Activated T-helper 17 cell treated with anti-CD3 and anti-CD28 coated beads, Interleukin-2, amount 50 U/mL, for 72 hours (primary cell): ENCODE results near the gene ATM. TPM values are rescaled to one million over a fixed set of nuclear protein-coding genes. Genes with fewer than 3 reads are reported as not detected.
"Not testable (repeated sequence)": the region's sequence is repeated elsewhere in the genome, so short reads cannot be mapped to it uniquely, and the experiment has no call there.

Experiments used
- ATAC-seq: fragments of 150-1000 bp; cut with Tn5 transposase; replicated peaks from 2 replicates; pipeline ENCODE4 v1.10.0; 2021; ENCODE audit warnings: mild to moderate bottlenecking, moderate library complexity
- H3K27ac Mint-ChIP-seq: one replicate; pipeline ENCODE4 v1.8.0; 2022; ENCODE audit warnings: mixed read lengths
- H3K27me3 Mint-ChIP-seq: one replicate; pipeline ENCODE4 v1.8.0; 2022; ENCODE audit warnings: mixed read lengths
- H3K36me3 Mint-ChIP-seq: one replicate; pipeline ENCODE4 v1.8.0; 2022; ENCODE audit warnings: low read depth, mild to moderate bottlenecking, mixed read lengths
- H3K4me1 Mint-ChIP-seq: one replicate; pipeline ENCODE4 v1.8.0; 2022; ENCODE audit warnings: mixed read lengths
- H3K4me3 Mint-ChIP-seq: one replicate; pipeline ENCODE4 v1.8.0; 2022; ENCODE audit warnings: mild to moderate bottlenecking, mixed read lengths
- H3K9me3 Mint-ChIP-seq: one replicate; pipeline ENCODE4 v1.8.0; 2022; ENCODE audit warnings: mixed read lengths
- total RNA-seq, 2 donors: library from RNA; stranded (reverse); gene quantifications; one replicate each; pipeline ENCODE4 v1.2.3, GENCODE V29; 2022

The ATM gene
- total RNA-seq, 2 donors from 2014 or later = 43.6 to 89.7 TPM

DNA sequence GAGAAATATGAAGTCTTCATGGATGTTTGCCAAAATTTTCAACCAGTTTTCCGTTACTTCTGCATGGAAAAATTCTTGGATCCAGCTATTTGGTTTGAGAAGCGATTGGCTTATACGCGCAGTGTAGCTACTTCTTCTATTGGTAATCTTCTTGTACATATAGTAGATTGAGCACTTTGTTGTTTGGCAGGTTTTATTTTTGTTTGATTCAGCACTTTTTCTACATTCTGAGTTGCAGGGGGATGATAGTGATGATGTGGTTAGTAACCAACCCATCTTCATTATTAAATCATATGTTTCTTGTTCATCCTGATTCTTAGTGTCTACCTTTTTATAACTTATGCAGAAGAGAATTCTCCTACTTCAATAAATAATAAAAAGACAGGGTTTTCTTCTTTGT is 122.9 kb downstream of the ATM start:
- no peaks in the 10 kb centered on the region for H3K27me3 Mint-ChIP-seq
- no peak overlapping the region for H3K27ac Mint-ChIP-seq
- no peak for ATAC-seq
- no peaks in the 10 kb centered on the region for H3K9me3 Mint-ChIP-seq
- H3K4me3 Mint-ChIP-seq = no peak overlapping the region
- peaks cover 60% of the 10 kb centered on the region for H3K36me3 Mint-ChIP-seq
- H3K4me1 Mint-ChIP-seq = peaks cover 4% of the 10 kb centered on the region

DNA sequence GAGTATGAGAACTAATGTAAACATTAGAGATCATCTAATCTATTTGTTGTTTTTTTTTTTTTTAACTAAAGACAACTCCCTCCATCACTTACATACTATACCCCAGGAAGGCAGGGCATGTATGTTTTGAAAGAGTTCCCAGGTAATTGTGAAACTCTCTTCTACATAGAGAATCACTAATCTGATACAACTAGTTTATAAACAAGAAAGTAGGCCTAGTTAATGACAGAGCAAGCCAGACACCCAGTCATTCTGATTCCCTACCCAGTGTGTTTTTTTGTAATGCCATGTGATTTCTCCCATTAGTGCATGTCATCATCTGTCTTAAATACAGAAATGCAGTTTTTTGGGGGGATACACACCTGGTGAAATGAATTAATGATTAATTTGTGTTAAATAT is 123.6 kb downstream of the ATM start:
- no peak for ATAC-seq
- Mint-ChIP-seq H3K27me3 (no peaks in the 10 kb centered on the region), H3K36me3 (peaks cover 66% of the 10 kb centered on the region), H3K27ac (no peak overlapping the region), H3K4me3 (no peak overlapping the region), H3K4me1 (peaks cover 4% of the 10 kb centered on the region), H3K9me3 (no peaks in the 10 kb centered on the region)

GRCh38 chr11:108351468-108351867 is 128.6 kb downstream of the ATM start:
- Mint-ChIP-seq H3K4me3 (no peak overlapping the region), H3K9me3 (no peaks in the 10 kb centered on the region), H3K27me3 (no peaks in the 10 kb centered on the region), H3K4me1 (no peaks in the 10 kb centered on the region), H3K27ac (no peak overlapping the region), H3K36me3 (peaks cover 91% of the 10 kb centered on the region)
- ATAC-seq = no peak

DNA sequence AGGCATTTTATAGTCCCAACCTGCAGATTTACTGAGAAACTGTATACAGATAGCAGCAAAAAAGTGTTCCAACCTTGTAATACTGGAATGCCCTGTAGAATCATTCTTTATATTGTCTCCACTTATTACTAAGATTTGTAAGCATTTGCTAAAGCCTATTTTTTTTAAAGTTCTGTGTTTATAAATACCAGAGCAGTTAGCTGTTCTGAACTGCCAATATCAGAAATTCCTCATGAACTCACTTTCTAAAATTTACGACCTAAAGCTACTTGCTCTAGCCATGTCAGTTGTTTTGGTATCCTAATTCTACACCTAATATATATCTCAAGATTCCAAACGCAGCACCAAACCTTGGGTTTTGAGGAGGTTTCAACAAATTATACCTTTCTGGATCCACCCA is 141.3 kb downstream of the ATM start:
- Mint-ChIP-seq H3K9me3 (no peaks in the 10 kb centered on the region), H3K4me1 (no peaks in the 10 kb centered on the region), H3K4me3 (no peak overlapping the region), H3K36me3 (peaks cover 50% of the 10 kb centered on the region), H3K27ac (peak overlapping the region; percentile 20), H3K27me3 (no peaks in the 10 kb centered on the region)
- ATAC-seq = no peak

DNA sequence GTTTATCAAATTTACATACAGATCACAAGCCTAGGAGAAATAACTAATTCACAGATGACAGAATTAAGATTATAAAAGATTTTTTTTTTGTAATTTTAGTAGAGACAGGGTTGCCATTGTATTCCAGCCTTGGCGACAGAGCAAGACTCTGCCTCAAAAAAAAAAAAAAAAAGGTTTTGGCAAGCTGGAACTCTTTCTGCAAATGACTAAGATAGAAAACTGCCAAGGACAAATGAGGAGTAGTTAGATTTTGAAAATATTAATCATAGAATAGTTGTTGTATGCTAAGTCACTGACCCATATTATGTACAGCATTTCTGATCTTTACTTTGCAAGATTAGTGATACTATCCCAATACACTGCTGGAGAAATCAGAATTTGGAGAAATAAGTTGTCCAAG is 145.3 kb downstream of the ATM start:
- no peak for ATAC-seq
- Mint-ChIP-seq H3K27ac (no peak overlapping the region), H3K4me3 (no peak overlapping the region), H3K9me3 (no peaks in the 10 kb centered on the region), H3K4me1 (no peaks in the 10 kb centered on the region), H3K27me3 (no peaks in the 10 kb centered on the region), H3K36me3 (peaks cover 69% of the 10 kb centered on the region)

DNA sequence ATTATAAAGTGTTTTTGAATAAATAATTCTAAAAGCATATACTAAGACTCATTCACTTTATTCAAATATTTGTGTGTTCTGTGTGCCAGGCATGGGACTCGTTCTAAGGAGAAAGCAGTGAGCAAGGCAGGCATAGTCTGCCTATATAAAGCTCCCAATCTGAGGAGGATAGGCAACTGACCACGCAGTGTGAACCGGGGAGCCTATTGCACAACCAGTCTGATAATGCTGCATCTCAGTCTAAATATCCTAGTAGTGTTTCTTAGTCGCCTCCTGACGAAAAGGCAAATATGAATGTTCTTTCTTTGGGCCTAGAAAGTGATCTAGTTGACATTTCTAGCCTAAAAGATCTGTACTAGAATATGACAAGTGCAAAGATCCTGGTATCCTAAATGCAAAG is 146.2 kb downstream of the ATM start:
- Mint-ChIP-seq H3K4me3 (no peak overlapping the region), H3K36me3 (peaks cover 67% of the 10 kb centered on the region), H3K9me3 (no peaks in the 10 kb centered on the region), H3K27ac (peak overlapping the region; percentile 0), H3K27me3 (no peaks in the 10 kb centered on the region), H3K4me1 (no peaks in the 10 kb centered on the region)
- no peak for ATAC-seq

GRCh38 chr11:108370315-108370714 is 147.4 kb downstream of the ATM start:
- H3K27ac Mint-ChIP-seq = peak overlapping the region; percentile 0
- peaks cover 55% of the 10 kb centered on the region for H3K36me3 Mint-ChIP-seq
- no peaks in the 10 kb centered on the region for H3K27me3 Mint-ChIP-seq
- no peak for ATAC-seq
- H3K4me3 Mint-ChIP-seq = no peak overlapping the region
- H3K9me3 Mint-ChIP-seq = no peaks in the 10 kb centered on the region
- H3K4me1 Mint-ChIP-seq = no peaks in the 10 kb centered on the region

DNA sequence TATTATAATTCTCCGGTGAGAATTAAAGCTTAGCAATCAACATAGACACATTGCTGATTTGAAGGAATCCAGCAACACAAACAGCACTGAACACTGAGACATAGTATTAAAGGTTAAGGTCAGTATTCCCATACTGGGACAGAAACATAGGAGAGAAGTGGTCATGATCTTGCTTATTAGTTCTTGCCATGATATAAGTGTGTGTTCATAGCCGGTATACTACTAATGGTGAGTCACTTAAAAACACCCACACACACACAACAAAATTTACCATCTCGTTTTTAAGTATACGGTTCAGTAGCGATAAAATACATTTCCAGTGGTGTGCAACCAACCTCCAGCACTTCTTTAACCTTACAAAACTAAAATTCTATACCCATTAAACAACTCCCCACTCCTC is 148.1 kb downstream of the ATM start:
- no peak overlapping the region for H3K4me3 Mint-ChIP-seq
- H3K4me1 Mint-ChIP-seq = no peaks in the 10 kb centered on the region
- ATAC-seq = peak; percentile 37
- H3K9me3 Mint-ChIP-seq = no peaks in the 10 kb centered on the region
- no peaks in the 10 kb centered on the region for H3K27me3 Mint-ChIP-seq
- H3K27ac Mint-ChIP-seq = peak overlapping the region; percentile 0
- peaks cover 48% of the 10 kb centered on the region for H3K36me3 Mint-ChIP-seq

GRCh38 chr11:108373505-108373904 is 150.6 kb downstream of the ATM start:
- H3K4me3 Mint-ChIP-seq, ATAC-seq, H3K4me1 Mint-ChIP-seq, H3K9me3 Mint-ChIP-seq, H3K27ac Mint-ChIP-seq, H3K27me3 Mint-ChIP-seq: not testable (repeated sequence)
- peaks cover 23% of the 10 kb centered on the region for H3K36me3 Mint-ChIP-seq

DNA sequence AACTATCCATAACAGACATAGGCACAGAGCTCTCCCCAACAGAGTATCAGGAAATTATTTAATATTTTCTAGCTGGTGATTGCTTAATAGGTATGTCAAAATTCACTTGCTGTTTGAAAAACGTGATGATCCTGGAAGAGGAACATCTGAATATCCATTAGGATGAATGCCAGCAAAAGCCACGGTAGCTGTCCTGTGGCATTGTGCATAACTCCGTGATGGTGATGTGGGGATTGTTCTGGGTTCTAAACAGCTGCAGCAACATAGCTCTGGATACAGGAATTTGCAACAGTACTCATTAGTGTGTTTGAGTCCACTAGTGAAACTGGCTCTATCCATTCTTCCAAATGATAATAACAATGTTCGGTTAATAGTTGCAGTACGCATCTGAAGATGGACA is 165.7 kb downstream of the ATM start:
- Mint-ChIP-seq H3K27me3 (no peaks in the 10 kb centered on the region), H3K9me3 (no peaks in the 10 kb centered on the region), H3K4me3 (no peak overlapping the region), H3K36me3 (no peaks in the 10 kb centered on the region), H3K4me1 (no peaks in the 10 kb centered on the region), H3K27ac (no peak overlapping the region)
- no peak for ATAC-seq

DNA sequence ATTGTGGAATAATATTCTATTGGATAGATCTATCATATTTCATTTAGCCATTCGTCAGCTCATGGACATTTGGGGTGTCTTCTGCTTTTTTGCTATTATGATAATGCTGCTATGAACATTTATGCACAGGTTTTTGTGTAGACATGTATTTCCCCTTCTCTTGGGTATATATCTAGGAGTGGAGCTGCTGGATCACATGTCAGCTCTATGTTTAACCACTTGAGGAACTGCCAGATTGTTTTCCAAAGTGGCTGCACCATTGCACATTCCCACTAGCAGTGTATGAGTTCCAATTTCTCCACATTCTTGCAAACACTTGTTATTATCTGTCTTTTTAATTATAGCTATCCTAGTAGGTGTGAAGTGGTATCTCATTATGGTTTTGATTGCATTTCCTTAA is 169.5 kb downstream of the ATM start:
- H3K27ac Mint-ChIP-seq = no peak overlapping the region
- no peaks in the 10 kb centered on the region for H3K4me1 Mint-ChIP-seq
- no peak overlapping the region for H3K4me3 Mint-ChIP-seq
- no peaks in the 10 kb centered on the region for H3K27me3 Mint-ChIP-seq
- no peaks in the 10 kb centered on the region for H3K36me3 Mint-ChIP-seq
- ATAC-seq = no peak
- H3K9me3 Mint-ChIP-seq = no peaks in the 10 kb centered on the region

DNA sequence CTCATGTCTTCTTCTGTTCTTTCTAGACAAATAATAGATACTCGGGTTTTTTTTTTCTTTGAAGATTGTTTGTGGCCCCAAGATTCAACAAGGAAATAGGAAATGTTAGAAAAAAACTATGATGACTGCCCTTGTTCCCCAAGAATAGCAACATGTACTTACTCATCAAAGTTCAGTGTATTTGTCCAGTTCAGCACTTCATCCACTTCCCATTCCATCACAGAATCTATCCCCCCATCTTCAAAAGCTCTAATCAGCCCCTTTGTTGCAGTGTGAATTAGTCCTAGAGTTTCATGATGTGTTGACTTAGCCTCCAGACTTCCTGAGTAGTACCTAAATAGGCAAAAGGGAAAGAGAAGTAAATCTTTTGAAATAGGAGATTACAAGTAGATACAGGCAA is 170.2 kb downstream of the ATM start:
- Mint-ChIP-seq H3K4me3 (no peak overlapping the region), H3K27ac (no peak overlapping the region), H3K36me3 (no peaks in the 10 kb centered on the region), H3K9me3 (no peaks in the 10 kb centered on the region), H3K27me3 (no peaks in the 10 kb centered on the region), H3K4me1 (no peaks in the 10 kb centered on the region)
- ATAC-seq = no peak

- no peak overlapping the region for H3K4me3 Mint-ChIP-seq
- no peaks in the 10 kb centered on the region for H3K9me3 Mint-ChIP-seq
- H3K4me1 Mint-ChIP-seq = no peaks in the 10 kb centered on the region
- H3K27ac Mint-ChIP-seq = no peak overlapping the region
- no peaks in the 10 kb centered on the region for H3K36me3 Mint-ChIP-seq
- H3K27me3 Mint-ChIP-seq = no peaks in the 10 kb centered on the region
- no peak for ATAC-seq
Observed at GRCh38 chr11:108394744-108395284, 171.9 kb downstream of the ATM start.

DNA sequence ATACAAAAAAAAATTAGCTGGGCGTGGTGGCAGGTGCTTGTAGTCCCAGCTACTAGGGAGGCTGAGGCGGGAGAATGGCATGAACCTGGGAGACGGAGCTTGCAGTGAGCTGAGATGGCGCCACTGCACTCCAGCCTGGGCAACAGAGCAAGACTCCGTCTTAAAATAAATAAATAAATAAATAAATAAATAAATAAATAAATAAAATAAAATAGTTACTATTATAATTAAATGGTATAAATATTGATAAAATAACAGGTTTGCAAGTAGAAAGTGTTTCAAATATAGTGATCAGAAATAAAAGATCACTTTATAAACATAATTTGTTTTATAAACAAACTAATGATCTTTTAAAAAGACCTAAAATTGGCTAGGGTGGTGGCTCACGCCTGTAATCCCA is 173.8 kb downstream of the ATM start:
- not testable (repeated sequence) for ATAC-seq, H3K4me3 Mint-ChIP-seq, H3K27me3 Mint-ChIP-seq, H3K9me3 Mint-ChIP-seq, H3K27ac Mint-ChIP-seq, H3K36me3 Mint-ChIP-seq, H3K4me1 Mint-ChIP-seq

DNA sequence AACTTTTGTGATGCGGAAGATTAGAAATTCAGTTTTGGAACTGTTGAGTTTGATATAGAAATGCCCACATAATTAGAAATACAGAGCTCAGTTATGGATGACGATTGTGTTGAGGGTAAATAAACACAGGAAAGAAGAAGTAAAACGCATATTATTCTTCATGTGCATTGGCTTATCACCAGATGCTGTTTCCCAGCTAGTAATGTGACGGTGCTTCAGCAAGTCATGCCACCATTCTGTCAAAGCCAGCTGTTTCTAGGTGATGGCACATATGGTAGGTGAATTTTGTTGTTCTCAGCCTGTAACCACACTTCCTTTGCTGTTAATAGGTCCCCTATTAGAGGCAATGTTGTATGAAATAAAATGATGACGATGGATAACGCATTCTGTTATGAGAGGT is 175.6 kb downstream of the ATM start:
- no peak overlapping the region for H3K27ac Mint-ChIP-seq
- H3K4me3 Mint-ChIP-seq = no peak overlapping the region
- no peaks in the 10 kb centered on the region for H3K9me3 Mint-ChIP-seq
- no peaks in the 10 kb centered on the region for H3K36me3 Mint-ChIP-seq
- ATAC-seq = no peak
- no peaks in the 10 kb centered on the region for H3K4me1 Mint-ChIP-seq
- H3K27me3 Mint-ChIP-seq = no peaks in the 10 kb centered on the region

DNA sequence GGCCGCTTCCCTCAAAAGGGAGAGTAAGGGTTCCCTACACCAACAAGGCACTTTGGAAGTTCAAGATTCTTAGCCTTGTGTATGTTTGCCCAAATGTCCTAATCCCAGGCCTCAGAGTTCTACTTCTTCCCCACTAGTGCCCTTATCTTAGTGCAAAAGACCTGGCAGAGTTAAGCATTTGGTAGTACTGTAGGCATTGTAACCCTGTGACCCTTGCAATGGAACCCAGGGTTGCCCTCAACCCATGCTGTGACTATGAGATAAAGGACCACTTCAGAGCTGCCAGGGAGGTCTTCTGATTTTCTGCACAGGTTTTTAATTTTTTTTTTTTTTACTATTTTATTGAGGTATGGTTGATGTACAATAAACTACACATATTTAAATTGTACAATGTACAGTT is 179.4 kb downstream of the ATM start:
- Mint-ChIP-seq H3K27me3 (no peaks in the 10 kb centered on the region), H3K4me1 (no peaks in the 10 kb centered on the region), H3K27ac (no peak overlapping the region), H3K36me3 (no peaks in the 10 kb centered on the region), H3K9me3 (no peaks in the 10 kb centered on the region), H3K4me3 (no peak overlapping the region)
- no peak for ATAC-seq
